Thoracic aorta (tissue), 2 donors: ENCODE results near the gene PPP1R9A. TPM values are rescaled to one million over a fixed set of nuclear protein-coding genes. Genes with fewer than 3 reads are reported as not detected.

Experiments
- ATAC-seq: fragments of 150-250 bp; one replicate; pipeline ENCODE4 v1.8.0; 2017; ENCODE audit warnings: low read depth; ENCODE audit not compliant: insufficient number of reproducible peaks, low FRiP score
- DNase-seq: peaks from one replicate; pipeline ENCODE4 v3.0.0-alpha.2; 2020; ENCODE audit warnings: low spot score
- H3K27ac ChIP-seq, 2 donors: fragments of 200-600 bp; sonication (generic); 1 replicate in 1 of 2; 2 replicates in 1 of 2; pipeline ENCODE4 v1.5.1; 2016; ENCODE audit warnings: mild to moderate bottlenecking in 2 of 2, moderate library complexity in 2 of 2
- H3K27me3 ChIP-seq: fragments of 200-600 bp; sonication (generic); replicated peaks from 2 replicates; pipeline ENCODE4 v1.6.0; 2016; ENCODE audit warnings: mild to moderate bottlenecking; ENCODE audit not compliant: insufficient read depth
- H3K36me3 ChIP-seq: fragments of 200-600 bp; sonication (generic); one replicate; pipeline ENCODE4 v1.5.1; 2016
- H3K4me1 ChIP-seq, 2 donors: fragments of 200-600 bp; sonication (generic); 1 replicate in 1 of 2; 2 replicates in 1 of 2; pipeline versions ENCODE4 v1.5.1 to v1.6.0; 2016; ENCODE audit warnings: low read depth in 2 of 2, mild to moderate bottlenecking in 1 of 2; ENCODE audit not compliant: control insufficient read depth in 1 of 2
- H3K4me3 ChIP-seq: fragments of 200-600 bp; sonication (generic); 2 replicates; pipeline ENCODE4 v1.5.1; 2016; ENCODE audit warnings: mild to moderate bottlenecking
- H3K9me3 ChIP-seq: fragments of 200-600 bp; sonication (generic); 2 replicates; pipeline ENCODE4 v1.5.1; 2016
- total RNA-seq, 2 donors: library from RNA; depleted of rRNA; stranded (reverse); fragments of >200 nt; gene quantifications; one replicate each; pipeline versions ENCODE4 v1.1.0 to v1.2.3, GENCODE V29; 2016
- TF ChIP-seq, protein P1 (sequence below): fragments of 200-600 bp; sonication (generic); IDR thresholded peaks from one replicate; pipeline ENCODE4 v1.5.1; 2019; ENCODE audit warnings: antibody characterized with exemption

PPP1R9A gene
- total RNA-seq, 2 donors from 2014 or later = 5.7 to 11.8 TPM

DNA sequence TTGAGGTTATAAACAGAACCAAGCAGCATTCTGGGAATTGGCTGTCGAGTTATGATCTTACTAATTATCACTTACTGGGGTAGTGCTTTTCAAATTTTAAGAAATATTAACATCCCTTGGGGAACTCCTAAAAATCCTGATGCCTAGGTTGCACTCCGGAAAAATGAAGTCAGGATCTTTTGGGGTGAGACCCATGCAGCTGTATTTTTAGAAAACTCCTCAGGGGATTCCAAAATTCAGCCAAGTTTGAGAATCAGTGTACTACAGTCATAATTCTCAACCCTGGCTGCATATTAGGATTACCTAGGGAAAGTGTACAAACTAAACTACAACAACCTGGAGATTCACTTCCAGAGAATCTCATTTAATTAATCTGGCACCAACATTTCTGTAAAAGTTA, 17.2 kb upstream of the PPP1R9A start:
- no peaks in the 10 kb centered on the region for H3K9me3 ChIP-seq
- H3K4me1 ChIP-seq = no peaks in the 10 kb centered on the region

DNA sequence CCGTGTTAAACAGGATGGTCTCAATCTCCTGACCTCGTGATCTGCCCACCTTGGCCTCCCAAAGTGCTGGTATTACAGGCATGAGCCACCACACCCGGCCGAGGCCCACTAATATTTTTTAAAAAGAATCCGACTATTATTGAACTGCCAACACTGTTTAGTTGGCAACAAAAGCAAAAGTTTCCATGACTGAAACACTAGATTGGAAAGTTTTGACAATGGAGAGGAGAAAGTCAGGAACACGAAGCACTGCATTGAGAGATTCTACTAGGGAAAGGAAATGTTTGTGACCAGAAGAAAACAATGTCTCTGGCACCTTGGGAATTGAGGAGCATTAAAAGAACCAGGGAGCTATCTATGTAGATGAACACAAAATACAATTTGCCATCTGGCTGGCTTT, 13.7 kb upstream of the PPP1R9A start:
- Histone ChIP-seq H3K4me1 (no peaks in the 10 kb centered on the region), H3K9me3 (no peaks in the 10 kb centered on the region), H3K27me3 (no peaks in the 10 kb centered on the region), H3K27ac (no peak overlapping the region), H3K4me3 (no peak overlapping the region), H3K36me3 (no peaks in the 10 kb centered on the region)
- TF ChIP-seq, protein P1, sequence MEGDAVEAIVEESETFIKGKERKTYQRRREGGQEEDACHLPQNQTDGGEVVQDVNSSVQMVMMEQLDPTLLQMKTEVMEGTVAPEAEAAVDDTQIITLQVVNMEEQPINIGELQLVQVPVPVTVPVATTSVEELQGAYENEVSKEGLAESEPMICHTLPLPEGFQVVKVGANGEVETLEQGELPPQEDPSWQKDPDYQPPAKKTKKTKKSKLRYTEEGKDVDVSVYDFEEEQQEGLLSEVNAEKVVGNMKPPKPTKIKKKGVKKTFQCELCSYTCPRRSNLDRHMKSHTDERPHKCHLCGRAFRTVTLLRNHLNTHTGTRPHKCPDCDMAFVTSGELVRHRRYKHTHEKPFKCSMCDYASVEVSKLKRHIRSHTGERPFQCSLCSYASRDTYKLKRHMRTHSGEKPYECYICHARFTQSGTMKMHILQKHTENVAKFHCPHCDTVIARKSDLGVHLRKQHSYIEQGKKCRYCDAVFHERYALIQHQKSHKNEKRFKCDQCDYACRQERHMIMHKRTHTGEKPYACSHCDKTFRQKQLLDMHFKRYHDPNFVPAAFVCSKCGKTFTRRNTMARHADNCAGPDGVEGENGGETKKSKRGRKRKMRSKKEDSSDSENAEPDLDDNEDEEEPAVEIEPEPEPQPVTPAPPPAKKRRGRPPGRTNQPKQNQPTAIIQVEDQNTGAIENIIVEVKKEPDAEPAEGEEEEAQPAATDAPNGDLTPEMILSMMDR = no peak
- ATAC-seq = no peak
- no peak for DNase-seq

More for the DNA sequence above, 17.2 kb upstream of the PPP1R9A start:
- Histone ChIP-seq H3K36me3 (no peaks in the 10 kb centered on the region), H3K27me3 (no peaks in the 10 kb centered on the region), H3K4me3 (no peak overlapping the region), H3K27ac (no peak overlapping the region)
- DNase-seq (no peak), ATAC-seq (no peak)
- TF ChIP-seq, protein P1 = no peak

DNA sequence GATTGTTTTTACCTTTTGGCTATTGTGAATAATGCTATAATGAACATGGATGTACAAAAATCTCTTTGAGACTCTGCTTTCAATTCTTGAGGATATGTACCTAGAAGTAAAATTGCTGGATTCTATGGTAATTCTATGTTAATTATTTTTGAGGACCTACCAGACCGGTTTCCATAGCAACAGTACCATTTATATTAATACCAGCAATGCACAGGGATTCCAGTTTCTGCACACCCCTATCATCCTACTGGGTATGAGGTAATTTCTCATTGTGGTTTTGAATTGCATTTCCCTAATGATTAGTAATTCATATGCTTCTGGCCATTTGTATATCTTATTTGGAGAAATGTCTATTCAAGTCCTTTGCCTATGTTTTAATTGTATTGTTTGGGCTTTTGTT, 9.9 kb upstream of the PPP1R9A start:
- ATAC-seq = no peak
- TF ChIP-seq, protein P1 = no peak
- no peak overlapping the region for H3K27ac ChIP-seq

DNA sequence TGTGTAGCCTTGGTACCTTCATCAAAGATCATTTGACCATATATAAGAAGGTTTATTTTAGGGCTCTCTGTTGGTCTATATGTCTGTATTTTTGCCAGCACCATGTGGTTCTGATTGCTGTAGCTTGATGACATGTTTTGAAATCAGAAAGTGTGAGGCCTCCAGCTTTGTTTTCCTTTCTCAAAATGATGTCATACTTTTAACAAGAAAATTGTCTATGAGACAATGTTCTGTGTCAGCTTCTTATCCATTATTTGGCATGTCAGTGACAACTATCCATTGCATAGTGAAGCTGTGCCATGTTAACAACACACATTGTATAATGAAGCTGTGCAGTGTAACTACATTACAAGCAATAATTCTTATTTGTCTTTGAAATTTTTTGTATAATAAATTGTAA, 9.1 kb upstream of the PPP1R9A start:
- H3K27ac ChIP-seq = no peak overlapping the region
- no peak overlapping the region for H3K4me3 ChIP-seq
- no peaks in the 10 kb centered on the region for H3K4me1 ChIP-seq
- H3K9me3 ChIP-seq = no peaks in the 10 kb centered on the region
- TF ChIP-seq, protein P1 = no peak
- H3K36me3 ChIP-seq = no peaks in the 10 kb centered on the region
- no peak for DNase-seq
- H3K27me3 ChIP-seq = no peaks in the 10 kb centered on the region
- no peak for ATAC-seq

More for the DNA sequence above, 9.9 kb upstream of the PPP1R9A start:
- H3K4me1 ChIP-seq = no peaks in the 10 kb centered on the region
- H3K27me3 ChIP-seq = no peaks in the 10 kb centered on the region
- no peaks in the 10 kb centered on the region for H3K36me3 ChIP-seq
- H3K9me3 ChIP-seq = no peaks in the 10 kb centered on the region
- no peak overlapping the region for H3K4me3 ChIP-seq
- no peak for DNase-seq

DNA sequence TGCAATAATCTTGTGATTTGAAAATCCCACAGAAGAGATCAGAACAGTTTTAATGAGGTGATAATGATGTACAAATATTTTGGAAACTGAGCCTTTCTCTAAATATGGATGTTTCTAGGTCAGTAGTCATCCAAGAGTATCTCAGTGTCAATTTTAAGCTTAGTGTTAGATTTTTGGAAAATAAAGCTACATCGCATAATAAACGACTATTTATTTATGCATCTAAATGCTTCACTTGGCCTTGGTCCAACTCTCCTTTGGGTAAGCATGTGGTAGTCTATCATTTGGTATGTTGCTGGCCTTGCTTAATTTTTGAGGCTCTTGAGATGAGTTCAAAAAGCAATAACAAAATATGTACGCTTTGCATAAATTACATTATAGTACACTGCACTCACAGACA, 5.4 kb upstream of the PPP1R9A start:
- no peak for DNase-seq
- Histone ChIP-seq H3K9me3 (no peaks in the 10 kb centered on the region), H3K4me3 (no peak overlapping the region), H3K4me1 (no peaks in the 10 kb centered on the region), H3K36me3 (no peaks in the 10 kb centered on the region), H3K27ac (no peak overlapping the region), H3K27me3 (no peaks in the 10 kb centered on the region)
- ATAC-seq = no peak
- TF ChIP-seq, protein P1 = no peak
